Esophagus squamous epithelium (tissue), 5 donors: Measurements from ENCODE around the gene CUEDC1. TPM values are rescaled to one million over a fixed set of nuclear protein-coding genes. Genes with fewer than 3 reads are reported as not detected.

Source experiments
- DNase-seq: peaks from one replicate; lab custom pipeline; 2025; lab: John Stamatoyannopoulos, UW
- H3K27ac ChIP-seq, 4 donors: fragments of 200-600 bp; sonication (generic); one replicate each; pipeline ENCODE4 v1.5.1; 2016 to 2019; ENCODE audit warnings: mild to moderate bottlenecking in 1 of 4
- H3K27me3 ChIP-seq, 4 donors: fragments of 200-600 bp; sonication (generic); 1 replicate in 3 of 4; 2 replicates in 1 of 4; pipeline versions ENCODE4 v1.5.1 to v1.6.0; 2017 to 2021; ENCODE audit warnings: antibody characterized with exemption in 1 of 4
- H3K36me3 ChIP-seq, 3 donors: fragments of 200-600 bp; sonication (generic); one replicate each; pipeline ENCODE4 v1.5.1; 2016 to 2019
- H3K4me1 ChIP-seq, 3 donors: fragments of 200-600 bp; sonication (generic); one replicate each; pipeline ENCODE4 v1.5.1; 2017 to 2019
- H3K4me3 ChIP-seq, 4 donors: fragments of 200-600 bp; sonication (generic); 1 replicate in 3 of 4; 2 replicates in 1 of 4; pipeline ENCODE4 v1.5.1; 2016 to 2019; ENCODE audit warnings: mild to moderate bottlenecking in 2 of 4, moderate library complexity in 1 of 4
- H3K9me3 ChIP-seq, 3 donors: fragments of 200-600 bp; sonication (generic); one replicate each; pipeline ENCODE4 v1.5.1; 2016 to 2019
- CTCF ChIP-seq, 6 experiments: fragments of 450-650 bp in 4 of 6; fragments of 200-600 bp in 2 of 6; sonication (generic) in 2 of 6; IDR thresholded peaks; one replicate each; pipeline ENCODE4 v1.5.1; 2016 to 2019; ENCODE audit warnings: antibody characterized with exemption in 6 of 6, mild to moderate bottlenecking in 4 of 6, moderate library complexity in 4 of 6
- POLR2A ChIP-seq, 4 donors: fragments of 450-650 bp; IDR thresholded peaks; one replicate each; pipeline ENCODE4 v1.6.1; 2017; ENCODE audit warnings: antibody characterized with exemption in 4 of 4, mild to moderate bottlenecking in 4 of 4, moderate library complexity in 3 of 4
- WGBS, 2 donors: methylation state at CpG; one replicate each; pipeline ENCODE4 v1.1.5; 2018; 5-methylcytosine and 5-hydroxymethylcytosine counted together
- intact Hi-C: fragments of 100-400 bp; cut with DNase I; formaldehyde crosslinking; loops from one replicate; pipeline ENCODE4 v1.15.0; 2022
- small RNA-seq, 4 donors: library from RNA; depleted of rRNA; stranded (forward); fragments of <200 nt; gene quantifications; one replicate each; pipeline ENCODE3, GENCODE V24; 2016
- total RNA-seq, 4 donors: library from RNA; depleted of rRNA; stranded (reverse); fragments of >200 nt; gene quantifications; one replicate each; pipeline ENCODE4 v1.1.0, GENCODE V29; 2016
- donor health status: DM: yes; HTN: yes; CAD: no.

Gene CUEDC1
- total RNA-seq, 4 donors from 2014 or later, result 7.4 to 27.3 (median 18.4) TPM

GRCh38 chr17:57819285-57819684 is 135.9 kb downstream of the CUEDC1 start:
- 26 to 48% methylated on average over 2 of the region's 2 CpGs for WGBS, 2 donors
- Histone ChIP-seq H3K9me3 (no peaks in the 10 kb centered on the region), H3K4me3 (no peak overlapping the region), H3K27ac (no peak overlapping the region), H3K4me1 (no peaks in the 10 kb centered on the region), H3K36me3 (no peaks in the 10 kb centered on the region), H3K27me3 (peaks cover 0 to 34% (median 0%) of the 10 kb centered on the region in 4 donors)
- TF ChIP-seq CTCF (IDR thresholded peaks at IDR 0.05), result no peak
- intact Hi-C loops, result no loop called here
- no peak for DNase-seq

GRCh38 chr17:57818066-57818465 is 137.1 kb downstream of the CUEDC1 start:
- no peak for DNase-seq
- intact Hi-C loops, result no loop called here
- TF ChIP-seq POLR2A (IDR thresholded peaks at IDR 0.05) (no peak), CTCF (IDR thresholded peaks at IDR 0.05) (no peak)
- peaks cover 0 to 34% (median 0%) of the 10 kb centered on the region in 4 donors for H3K27me3 ChIP-seq
- no peak overlapping the region for H3K4me3 ChIP-seq
- 88 to 89% methylated on average over 8 to 9 of the region's 9 CpGs for WGBS, 2 donors
- no peaks in the 10 kb centered on the region for H3K9me3 ChIP-seq
- no peaks in the 10 kb centered on the region for H3K36me3 ChIP-seq
- no peak overlapping the region for H3K27ac ChIP-seq
- no peaks in the 10 kb centered on the region for H3K4me1 ChIP-seq

- Histone ChIP-seq H3K9me3 (no peaks in the 10 kb centered on the region), H3K4me3 (no peak overlapping the region), H3K36me3 (no peaks in the 10 kb centered on the region), H3K27ac (no peak overlapping the region), H3K27me3 (peaks cover 0 to 34% (median 0%) of the 10 kb centered on the region in 4 donors), H3K4me1 (no peaks in the 10 kb centered on the region)
- no peak for DNase-seq
- no peak for TF ChIP-seq POLR2A (IDR thresholded peaks at IDR 0.05)
- no peak for TF ChIP-seq CTCF (IDR thresholded peaks at IDR 0.05)
- 86 to 89% methylated on average over 3 to 4 of the region's 4 CpGs for WGBS, 2 donors
- intact Hi-C loops, result no loop called here
Observed at GRCh38 chr17:57817299-57817698, 137.9 kb downstream of the CUEDC1 start.

- 45 to 77% methylated on average over 1 of the region's 1 CpG for WGBS, 2 donors
- Histone ChIP-seq H3K4me3 (no peak overlapping the region), H3K36me3 (no peaks in the 10 kb centered on the region), H3K27ac (no peak overlapping the region), H3K4me1 (peaks cover 9 to 19% (median 13%) of the 10 kb centered on the region in 3 donors), H3K27me3 (peaks cover 0 to 43% (median 0%) of the 10 kb centered on the region in 4 donors), H3K9me3 (no peaks in the 10 kb centered on the region)
- no peak for DNase-seq
- intact Hi-C loops, result no loop called here
- no peak for TF ChIP-seq CTCF (IDR thresholded peaks at IDR 0.05)
- no peak for TF ChIP-seq POLR2A (IDR thresholded peaks at IDR 0.05)
Observed at GRCh38 chr17:57814421-57814820, 140.8 kb downstream of the CUEDC1 start.

GRCh38 chr17:57811638-57812280 is 143.5 kb downstream of the CUEDC1 start:
- peak overlapping the region in 1 of 4 donors; percentile 54 for H3K27ac ChIP-seq
- no peaks in the 10 kb centered on the region for H3K36me3 ChIP-seq
- intact Hi-C loops, result no loop called here
- H3K27me3 ChIP-seq, result peaks cover 0 to 36% (median 0%) of the 10 kb centered on the region in 4 donors
- H3K4me1 ChIP-seq, result peaks cover 9 to 19% (median 13%) of the 10 kb centered on the region in 3 donors
- 62 to 69% methylated on average over 8 of the region's 8 CpGs for WGBS, 2 donors
- DNase-seq, result no peak
- no peaks in the 10 kb centered on the region for H3K9me3 ChIP-seq
- H3K4me3 ChIP-seq, result no peak overlapping the region
- TF ChIP-seq POLR2A (IDR thresholded peaks at IDR 0.05) (no peak), CTCF (IDR thresholded peaks at IDR 0.05) (no peak)

Small RNA genes within 50 kb of the gene (small RNA-seq; reads per million reads assigned to genes)
- gene AC015813.4, result 0 reads per million in 4 donors

Other genes starting within 250 kb of the CUEDC1 start
- gene CCDC182, start 210.1 kb downstream of the CUEDC1 start, total RNA-seq, result not detected
- gene MRPS23, start 105.4 kb downstream of the CUEDC1 start, total RNA-seq, result 10 to 100 TPM in 3 of 4 donors, 1 to 10 TPM in 1; 9.9 to 25.2 (median 20.8) TPM
- 10 to 100 TPM; 20.3 to 61.4 (median 27.4) TPM for gene VEZF1, start 32.8 kb upstream of the CUEDC1 start, total RNA-seq
- 100 to 1,000 TPM; 134 to 223 (median 200) TPM for gene SRSF1, start 51.8 kb upstream of the CUEDC1 start, total RNA-seq
- gene DYNLL2, start 128.0 kb upstream of the CUEDC1 start, total RNA-seq, result 10 to 100 TPM; 13.0 to 18.5 (median 14.4) TPM
- not detected for gene OR4D1, start 193.0 kb upstream of the CUEDC1 start, total RNA-seq
- gene OR4D2, start 211.6 kb upstream of the CUEDC1 start, total RNA-seq, result not detected
- gene EPX, start 237.3 kb upstream of the CUEDC1 start, total RNA-seq, result not detected